Measurements from ENCODE around the gene CLSTN3.

- TF ChIP-seq POLR2AphosphoS5 (IDR thresholded peaks at IDR 0.05; ENCODE audit: low read depth), result no peak
- TF ChIP-seq, protein P1, sequence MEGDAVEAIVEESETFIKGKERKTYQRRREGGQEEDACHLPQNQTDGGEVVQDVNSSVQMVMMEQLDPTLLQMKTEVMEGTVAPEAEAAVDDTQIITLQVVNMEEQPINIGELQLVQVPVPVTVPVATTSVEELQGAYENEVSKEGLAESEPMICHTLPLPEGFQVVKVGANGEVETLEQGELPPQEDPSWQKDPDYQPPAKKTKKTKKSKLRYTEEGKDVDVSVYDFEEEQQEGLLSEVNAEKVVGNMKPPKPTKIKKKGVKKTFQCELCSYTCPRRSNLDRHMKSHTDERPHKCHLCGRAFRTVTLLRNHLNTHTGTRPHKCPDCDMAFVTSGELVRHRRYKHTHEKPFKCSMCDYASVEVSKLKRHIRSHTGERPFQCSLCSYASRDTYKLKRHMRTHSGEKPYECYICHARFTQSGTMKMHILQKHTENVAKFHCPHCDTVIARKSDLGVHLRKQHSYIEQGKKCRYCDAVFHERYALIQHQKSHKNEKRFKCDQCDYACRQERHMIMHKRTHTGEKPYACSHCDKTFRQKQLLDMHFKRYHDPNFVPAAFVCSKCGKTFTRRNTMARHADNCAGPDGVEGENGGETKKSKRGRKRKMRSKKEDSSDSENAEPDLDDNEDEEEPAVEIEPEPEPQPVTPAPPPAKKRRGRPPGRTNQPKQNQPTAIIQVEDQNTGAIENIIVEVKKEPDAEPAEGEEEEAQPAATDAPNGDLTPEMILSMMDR (conservative IDR thresholded peaks at IDR 0.05; ENCODE audit: low read depth in 2 of 2), result no peak
- no peak for TF ChIP-seq EZH2 (IDR thresholded peaks at IDR 0.05; ENCODE audit: low read depth, unreplicated experiment)
Observed at GRCh38 chr12:7103837-7104584, 26.2 kb upstream of the CLSTN3 start.
